A549 (cell line): ENCODE measurements around the gene PCNX2. TPM values are rescaled to one million over a fixed set of nuclear protein-coding genes. Genes with fewer than 3 reads are reported as not detected.

Source experiments
- ATAC-seq, 2 experiments: fragments of 200-7000 bp in 1 of 2; fragments of >200 bp in 1 of 2; cut with Nextera tagmentation in 1 of 2; cut with Tn5 transposase in 1 of 2; 3 replicates each; pipeline versions ENCODE4 v1.8.0 to v1.9.1; 2018 to 2020; ENCODE audit warnings: mild to moderate bottlenecking in 1 of 2, moderate library complexity in 1 of 2
- CTCF ChIA-PET: fragments of 300-600 bp; sonication (Branson Sonifier 250); formaldehyde crosslinking; extraction: SDS; loops from one replicate; lab custom pipeline; 2021; ENCODE audit warnings: antibody characterized with exemption, inconsistent platforms; lab: Yijun Ruan, JAX
- POLR2A ChIA-PET: fragments of 350-600 bp; formaldehyde crosslinking; extraction: SDS; loops from one replicate; lab custom pipeline; 2021; ENCODE audit warnings: antibody characterized with exemption, inconsistent platforms; lab: Yijun Ruan, JAX
- DNase-seq, 2 experiments: peaks; one replicate each; pipeline versions ENCODE4 v3.0.0 to v3.0.0-alpha.2; 2011 to 2016; ENCODE audit warnings: low read depth in 1 of 2, low spot score in 1 of 2
- FAIRE-seq: peaks from 2 replicates; lab custom pipeline; 2011; peaks lifted over from hg19 to GRCh38; lab: Jason Lieb, UNC
- H3K27ac ChIP-seq, 2 experiments: fragments of >200 bp; sonication (Bioruptor Twin); formaldehyde crosslinking; 3 replicates each; pipeline ENCODE4 v1.5.1; 2016 to 2017
- H3K4me1 ChIP-seq: fragments of >200 bp; sonication (Bioruptor Twin); formaldehyde crosslinking; 3 replicates; pipeline ENCODE4 v1.6.1; 2016
- H3K4me2 ChIP-seq: fragments of >200 bp; sonication (Bioruptor Twin); formaldehyde crosslinking; 3 replicates; pipeline ENCODE4 v1.6.1; 2016
- H3K4me3 ChIP-seq: fragments of >200 bp; sonication (Bioruptor Twin); formaldehyde crosslinking; 3 replicates; pipeline ENCODE4 v1.5.1; 2016
- H3K9me3 ChIP-seq: fragments of >200 bp; sonication (Bioruptor Twin); formaldehyde crosslinking; 3 replicates; pipeline ENCODE4 v1.6.1; 2016
- CHD2 ChIP-seq: fragments of 150-350 bp; IDR thresholded peaks from 2 replicates; pipeline ENCODE4 v1.6.1; 2014; ENCODE audit warnings: low read length; ENCODE audit not compliant: partially characterized antibody
- CHD4 ChIP-seq: fragments of 200-600 bp; sonication (generic); IDR thresholded peaks from 2 replicates; pipeline ENCODE4 v1.6.1; 2016; ENCODE audit warnings: antibody characterized with exemption, mild to moderate bottlenecking, borderline replicate concordance
- E2F6 ChIP-seq: IDR thresholded peaks from 2 replicates; pipeline ENCODE4 v1.6.1; 2012; ENCODE audit warnings: low read depth, borderline replicate concordance
- EHF ChIP-seq: fragments of 250-450 bp; sonication (Bioruptor Pico); IDR thresholded peaks from 2 replicates; pipeline ENCODE4 v1.5.0; 2020; ENCODE audit warnings: mild to moderate bottlenecking
- EHMT2 ChIP-seq: fragments of 200-600 bp; sonication (generic); IDR thresholded peaks from 2 replicates; pipeline ENCODE4 v1.6.1; 2016; ENCODE audit warnings: antibody characterized with exemption, low read depth, mild to moderate bottlenecking, moderate library complexity
- EP300 ChIP-seq, 2 experiments: fragments of >200 bp; sonication (Bioruptor Twin); formaldehyde crosslinking; IDR thresholded peaks; 2 replicates in 1 of 2; 3 replicates in 1 of 2; pipeline ENCODE4 v1.6.1; 2016 to 2017
- ESRRA ChIP-seq: fragments of 150-350 bp; IDR thresholded peaks from 2 replicates; pipeline ENCODE4 v1.6.1; 2014; ENCODE audit warnings: mild to moderate bottlenecking, low read length, borderline replicate concordance
- FOSB ChIP-seq: fragments of 250-450 bp; sonication (Bioruptor Pico); IDR thresholded peaks from 2 replicates; pipeline ENCODE4 v1.5.0; 2020; ENCODE audit warnings: mild to moderate bottlenecking, moderate library complexity
- GATA3 ChIP-seq: IDR thresholded peaks from 2 replicates; pipeline ENCODE4 v1.6.1; 2012; ENCODE audit warnings: borderline replicate concordance
- HDAC2 ChIP-seq: fragments of 200-600 bp; sonication (generic); IDR thresholded peaks from 2 replicates; pipeline ENCODE4 v1.6.1; 2016
- HEYL ChIP-seq: fragments of 250-450 bp; sonication (Bioruptor Pico); IDR thresholded peaks from 2 replicates; pipeline ENCODE4 v1.8.0; 2021; ENCODE audit warnings: mild to moderate bottlenecking, moderate library complexity
- HOXB13 ChIP-seq: fragments of 250-450 bp; sonication (Bioruptor Pico); IDR thresholded peaks from 2 replicates; pipeline ENCODE4 v1.5.0; 2020; ENCODE audit warnings: low read depth, mild to moderate bottlenecking, moderate library complexity
- HOXB5 ChIP-seq: fragments of 250-450 bp; sonication (Bioruptor Pico); IDR thresholded peaks from 2 replicates; pipeline ENCODE4 v1.5.0; 2020; ENCODE audit warnings: mild to moderate bottlenecking, moderate library complexity
- JUN ChIP-seq, 2 experiments: fragments of >200 bp; sonication (Bioruptor Twin); formaldehyde crosslinking; IDR thresholded peaks; 2 replicates in 1 of 2; 3 replicates in 1 of 2; pipeline ENCODE4 v1.6.1; 2016 to 2017
- JUNB ChIP-seq: fragments of >200 bp; sonication (Bioruptor Twin); formaldehyde crosslinking; IDR thresholded peaks from 2 replicates; pipeline ENCODE4 v1.6.1; 2016
- KDM1A ChIP-seq: fragments of 200-600 bp; sonication (generic); IDR thresholded peaks from 2 replicates; pipeline ENCODE4 v1.6.1; 2016; ENCODE audit warnings: low read depth, mild to moderate bottlenecking
- KDM5A ChIP-seq: fragments of 200-600 bp; sonication (generic); IDR thresholded peaks from 2 replicates; pipeline ENCODE4 v1.6.1; 2016; ENCODE audit warnings: antibody characterized with exemption, mild to moderate bottlenecking
- MAFK ChIP-seq: fragments of 450-650 bp; IDR thresholded peaks from 2 replicates; pipeline ENCODE4 v1.6.1; 2014; ENCODE audit not compliant: partially characterized antibody
- NFE2L2 ChIP-seq: fragments of 150-350 bp; conservative IDR thresholded peaks from 2 replicates; pipeline ENCODE4 v1.6.1; 2014; ENCODE audit warnings: low read length
- NPAS2 ChIP-seq: fragments of 250-450 bp; sonication (Bioruptor Pico); IDR thresholded peaks from 2 replicates; pipeline ENCODE4 v1.8.0; 2022; ENCODE audit warnings: mild to moderate bottlenecking, moderate library complexity, borderline replicate concordance
- NR3C1 ChIP-seq: fragments of >200 bp; sonication (Bioruptor Twin); formaldehyde crosslinking; IDR thresholded peaks from 3 replicates; pipeline ENCODE4 v1.6.1; 2017
- PHF8 ChIP-seq: fragments of 200-600 bp; sonication (generic); IDR thresholded peaks from 2 replicates; pipeline ENCODE4 v1.6.1; 2016; ENCODE audit warnings: low read depth, mild to moderate bottlenecking, antibody characterized with exemption, moderate library complexity, borderline replicate concordance
- POLR2A ChIP-seq: IDR thresholded peaks from 2 replicates; pipeline ENCODE4 v1.6.1; 2012; ENCODE audit warnings: mild to moderate bottlenecking, low read length
- RAD21 ChIP-seq, 2 experiments: fragments of >200 bp in 1 of 2; sonication (Bioruptor Twin) in 1 of 2; formaldehyde crosslinking in 1 of 2; IDR thresholded peaks in 1 of 2; conservative IDR thresholded peaks in 1 of 2; 2 replicates in 1 of 2; 3 replicates in 1 of 2; pipeline ENCODE4 v1.6.1; 2012 to 2018; ENCODE audit warnings: inconsistent platforms in 1 of 2
- RARB ChIP-seq: fragments of 250-450 bp; sonication (Bioruptor Pico); IDR thresholded peaks from 2 replicates; pipeline ENCODE4 v1.8.0; 2021; ENCODE audit warnings: mild to moderate bottlenecking, moderate library complexity
- RCOR1 ChIP-seq: fragments of 150-350 bp; IDR thresholded peaks from 2 replicates; pipeline ENCODE4 v1.6.1; 2014; ENCODE audit warnings: antibody characterized with exemption, low read length, low read depth
- RNF2 ChIP-seq: fragments of 200-600 bp; sonication (generic); IDR thresholded peaks from 2 replicates; pipeline ENCODE4 v1.6.1; 2016; ENCODE audit warnings: low read depth, mild to moderate bottlenecking, antibody characterized with exemption, moderate library complexity, borderline replicate concordance
- SMC3 ChIP-seq: fragments of >200 bp; sonication (Bioruptor Twin); formaldehyde crosslinking; IDR thresholded peaks from 3 replicates; pipeline ENCODE4 v1.6.1; 2018; ENCODE audit warnings: inconsistent platforms
- TP53 ChIP-seq: fragments of 250-450 bp; sonication (Bioruptor Pico); IDR thresholded peaks from 2 replicates; pipeline ENCODE4 v1.5.0; 2021; ENCODE audit warnings: mild to moderate bottlenecking, moderate library complexity
- ZNF302 ChIP-seq: fragments of 250-450 bp; sonication (Bioruptor Pico); IDR thresholded peaks from 2 replicates; pipeline ENCODE4 v1.9.0; 2021; ENCODE audit warnings: inconsistent platforms, mild to moderate bottlenecking, moderate library complexity
- ZSCAN20 ChIP-seq: fragments of 250-450 bp; sonication (Bioruptor Pico); IDR thresholded peaks from 2 replicates; pipeline ENCODE4 v1.8.0; 2022; ENCODE audit warnings: mild to moderate bottlenecking, moderate library complexity
- WGBS: methylation state at CpG from one replicate; pipeline ENCODE4 v1.1.6; 2017; ENCODE audit errors: missing lambda C conversion rate; 5-methylcytosine and 5-hydroxymethylcytosine counted together
- polyA plus RNA-seq, 4 experiments: library from polyadenylated mRNA; depleted of rRNA in 3 of 4; stranded (reverse); fragments of >200 nt; fragmentation: RNase III in 1 of 4; extraction: RNeasy Plus Mini Kit Qiagen cat#74134 plus additional on column Dnase treatment in 1 of 4; gene quantifications; 2 replicates in 3 of 4; 3 replicates in 1 of 4; pipeline ENCODE4 v1.2.3, GENCODE V29; 2011 to 2017
- TF ChIP-seq, protein P1 (sequence below): fragments of 150-350 bp; IDR thresholded peaks from 2 replicates; pipeline ENCODE4 v1.6.1; 2014; ENCODE audit warnings: low read depth, mild to moderate bottlenecking, low read length
- TF ChIP-seq, protein P2 (sequence below): fragments of >200 bp; sonication (Bioruptor Twin); formaldehyde crosslinking; IDR thresholded peaks from 2 replicates; pipeline ENCODE4 v1.6.1; 2016
- TF ChIP-seq, protein P3 (sequence below): IDR thresholded peaks from 2 replicates; pipeline ENCODE4 v1.6.1; 2012

Gene PCNX2
- polyA plus RNA-seq, 2 of the 4 experiments (the other 2 are of a cell fraction): 8.8 to 27.2 TPM

- CTCF ChIA-PET: interaction anchor here (0.6 to 0.8 kb wide), 2 partner anchors 303 to 1074 kb away, joined by 3 read pairs; no protein-coding TSS in a partner anchor
- Histone ChIP-seq H3K9me3 (no peaks in the 10 kb centered on the region), H3K4me1 (peaks cover 6% of the 10 kb centered on the region; the same call in 1 of the 3 replicates), H3K4me3 (no peak overlapping the region), H3K27ac (no peak overlapping the region), H3K4me2 (no peak overlapping the region)
- FAIRE-seq: no peak
- POLR2A ChIA-PET: no interaction called here
- WGBS: 72% methylated on average over 8 of the region's 8 CpGs
- ATAC-seq: no peak
- no peak for DNase-seq
- TF ChIP-seq JUNB (no peak), KDM5A (no peak), CHD2 (no peak), KDM1A (no peak), NR3C1 (no peak), TP53 (CRISPR knock-in tag) (no peak), RARB (CRISPR knock-in tag) (no peak), SMC3 (no peak)
These were observed 352.9 kb downstream of the PCNX2 start for GRCh38 chr1:232942413-232943294.

DNA sequence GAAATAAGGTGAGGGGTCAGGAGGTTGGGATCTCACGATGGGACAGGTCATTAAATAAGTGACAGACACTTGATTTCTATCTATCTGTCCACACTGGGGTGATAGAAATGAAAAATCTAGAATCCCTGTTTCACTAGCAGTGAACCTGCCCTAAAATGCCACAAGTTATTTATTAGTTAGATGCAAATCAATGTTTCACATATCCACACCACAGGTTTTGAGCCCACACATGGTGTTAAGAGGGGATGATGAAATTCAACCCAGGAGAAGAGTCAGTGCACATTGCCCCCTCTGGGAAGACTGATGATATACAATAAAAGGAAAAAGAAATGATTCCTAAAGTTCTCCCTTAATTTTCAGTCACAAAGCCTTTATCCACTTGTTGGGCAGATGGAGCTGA is 355.3 kb downstream of the PCNX2 start:
- peaks cover 8% of the 10 kb centered on the region; the same call in 1 of the 3 replicates for H3K4me1 ChIP-seq
- WGBS: 70% methylated on average over 1 of the region's 1 CpG
- TF ChIP-seq TP53 (CRISPR knock-in tag): no peak
- TF ChIP-seq, protein P1, sequence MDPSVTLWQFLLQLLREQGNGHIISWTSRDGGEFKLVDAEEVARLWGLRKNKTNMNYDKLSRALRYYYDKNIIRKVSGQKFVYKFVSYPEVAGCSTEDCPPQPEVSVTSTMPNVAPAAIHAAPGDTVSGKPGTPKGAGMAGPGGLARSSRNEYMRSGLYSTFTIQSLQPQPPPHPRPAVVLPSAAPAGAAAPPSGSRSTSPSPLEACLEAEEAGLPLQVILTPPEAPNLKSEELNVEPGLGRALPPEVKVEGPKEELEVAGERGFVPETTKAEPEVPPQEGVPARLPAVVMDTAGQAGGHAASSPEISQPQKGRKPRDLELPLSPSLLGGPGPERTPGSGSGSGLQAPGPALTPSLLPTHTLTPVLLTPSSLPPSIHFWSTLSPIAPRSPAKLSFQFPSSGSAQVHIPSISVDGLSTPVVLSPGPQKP: no peak
- TF ChIP-seq NPAS2: no peak
- no peak for TF ChIP-seq ESRRA
- TF ChIP-seq, protein P2, sequence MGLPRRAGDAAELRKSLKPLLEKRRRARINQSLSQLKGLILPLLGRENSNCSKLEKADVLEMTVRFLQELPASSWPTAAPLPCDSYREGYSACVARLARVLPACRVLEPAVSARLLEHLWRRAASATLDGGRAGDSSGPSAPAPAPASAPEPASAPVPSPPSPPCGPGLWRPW: no peak
- TF ChIP-seq GATA3: no peak
- TF ChIP-seq JUN (IDR thresholded peaks at IDR 0.05): no peak
- no peak for TF ChIP-seq HOXB5 (CRISPR knock-in tag)
- no peak for TF ChIP-seq RNF2
- no peak for TF ChIP-seq HOXB13 (CRISPR knock-in tag)
- no peak for TF ChIP-seq FOSB
- TF ChIP-seq ZNF302: no peak
- TF ChIP-seq MAFK: no peak
- TF ChIP-seq POLR2A: no peak
- no peak for TF ChIP-seq KDM5A
- no peak for TF ChIP-seq NFE2L2
- no peak for TF ChIP-seq HDAC2
- TF ChIP-seq RAD21 (conservative IDR thresholded peaks at IDR 0.05 in 1 of 2, IDR thresholded peaks at IDR 0.05 in 1 of 2): no peak
- no peak for TF ChIP-seq PHF8
- TF ChIP-seq, all 56 proteins: peak for 0
- DNase-seq: no peak
- POLR2A ChIA-PET: no interaction called here
- no peaks in the 10 kb centered on the region for H3K9me3 ChIP-seq
- no peak for FAIRE-seq
- CTCF ChIA-PET: interaction anchor here (0.9 to 1.1 kb wide), 2 partner anchors 13 to 30 kb away, joined by 3 to 4 read pairs; no protein-coding TSS in a partner anchor
- ATAC-seq: no peak
- H3K4me2 ChIP-seq: no peak overlapping the region
- no peak overlapping the region for H3K27ac ChIP-seq
- H3K4me3 ChIP-seq: no peak overlapping the region

DNA sequence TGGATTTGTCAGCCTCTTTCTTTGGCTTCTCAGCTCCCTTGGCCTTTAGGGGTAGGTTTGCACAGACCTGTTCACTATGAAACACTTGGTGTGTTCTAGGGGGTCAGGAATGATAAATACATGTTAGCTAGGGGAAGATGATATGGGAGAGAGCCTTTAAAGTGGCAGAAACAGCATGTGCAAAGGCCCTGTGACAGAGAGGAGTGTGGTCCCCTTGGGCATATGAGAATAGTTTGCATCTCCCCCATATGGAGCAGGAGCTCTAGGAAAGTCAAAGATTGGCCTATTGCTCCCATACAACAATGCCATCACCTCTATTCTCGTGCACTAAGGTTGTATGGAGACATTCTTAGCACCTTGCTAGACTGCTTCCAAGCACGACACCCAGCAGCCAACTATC is 355.8 kb downstream of the PCNX2 start:
- H3K4me1 ChIP-seq: peaks cover 8% of the 10 kb centered on the region; the same call in 1 of the 3 replicates
- TF ChIP-seq FOSB (no peak), CHD4 (no peak), PHF8 (no peak), E2F6 (no peak), EP300 (IDR thresholded peaks at IDR 0.05) (no peak), NR3C1 (no peak), NFE2L2 (no peak), HOXB5 (CRISPR knock-in tag) (no peak), HEYL (no peak), EHMT2 (no peak), POLR2A (no peak), KDM1A (no peak), EHF (CRISPR knock-in tag) (no peak), ZSCAN20 (no peak), RCOR1 (no peak), SMC3 (no peak), CHD2 (no peak)
- TF ChIP-seq, protein P3, sequence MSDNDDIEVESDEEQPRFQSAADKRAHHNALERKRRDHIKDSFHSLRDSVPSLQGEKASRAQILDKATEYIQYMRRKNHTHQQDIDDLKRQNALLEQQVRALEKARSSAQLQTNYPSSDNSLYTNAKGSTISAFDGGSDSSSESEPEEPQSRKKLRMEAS: no peak
- TF ChIP-seq, protein P2: no peak
- no peak overlapping the region for H3K4me2 ChIP-seq
- H3K9me3 ChIP-seq: no peaks in the 10 kb centered on the region
- ATAC-seq (no peak), DNase-seq (no peak), FAIRE-seq (no peak)
- H3K4me3 ChIP-seq: no peak overlapping the region
- ChIA-PET POLR2A (no interaction called here), CTCF (interaction anchor here (0.9 to 1.1 kb wide), 2 partner anchors 13 to 30 kb away, joined by 3 to 4 read pairs; no protein-coding TSS in a partner anchor)
- 46% methylated on average over 2 of the region's 2 CpGs for WGBS
- no peak overlapping the region for H3K27ac ChIP-seq
